ENCODE data around the gene SHC3.
A peak's percentile ranks its signal among the peaks of the same experiment; 100 is the strongest.

The SHC3 gene

DNA sequence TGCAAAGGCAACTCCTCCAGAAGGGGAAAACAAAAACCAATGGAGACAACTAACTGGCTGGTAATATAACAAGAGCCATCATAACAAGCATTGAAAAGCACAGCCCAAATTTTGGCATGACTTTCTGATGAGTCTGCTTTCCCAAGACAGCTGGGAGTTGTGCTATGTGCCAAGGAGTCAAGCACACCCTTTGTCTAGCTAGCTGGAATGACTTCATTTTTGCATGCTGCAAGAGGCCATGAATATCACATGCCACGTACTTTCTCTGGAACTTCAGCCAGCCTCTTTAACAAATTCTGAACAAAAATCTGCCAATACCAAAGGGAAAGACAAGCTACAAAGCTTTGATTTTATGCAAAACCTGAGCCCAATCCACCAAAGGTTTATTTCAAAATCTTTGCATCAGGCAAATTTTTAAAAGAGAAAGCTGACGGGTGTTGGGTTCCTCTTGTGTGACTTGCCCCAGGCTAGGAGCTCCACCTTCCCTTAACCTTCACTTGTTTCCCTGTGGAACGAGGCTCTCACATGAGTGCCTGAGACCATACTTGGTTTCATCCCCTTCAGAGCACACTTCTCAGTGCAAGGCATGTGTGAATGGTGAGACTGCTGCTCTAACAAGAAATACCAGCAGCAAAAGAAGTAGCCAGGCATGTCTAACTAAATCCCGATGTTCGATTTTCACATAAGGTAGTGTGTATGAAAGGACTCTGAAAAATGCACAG, 140.1 kb downstream of the SHC3 start:
- 100% methylated on average over 1 of the region's 5 CpGs for WGBS (ENCODE audit: insufficient coverage)
- ChIA-PET CTCF (no interaction called here), POLR2A (no interaction called here)
- no peak for DNase-seq
- H3K27me3 ChIP-seq (replicated peaks in 2 of 5; ENCODE audit: control insufficient read depth in 4 of 5, insufficient read depth in 5 of 5, low read length in 4 of 5): peaks cover 2 to 14% (median 2%) of the 10 kb centered on the region in 5 experiments
- H3K9me3 ChIP-seq (ENCODE audit: control extremely low read depth in 1 of 5, control insufficient read depth in 4 of 5, insufficient read depth in 2 of 5, low read depth in 1 of 5, low read length in 4 of 5): peaks cover 0 to 5% (median 0%) of the 10 kb centered on the region in 5 experiments
- H3K4me1 ChIP-seq (ENCODE audit: control extremely low read depth in 1 of 4, control insufficient read depth in 4 of 4, insufficient read depth in 4 of 4, low read length in 3 of 4): no peaks in the 10 kb centered on the region
- no peak overlapping the region for H3K4me3 ChIP-seq (ENCODE audit: control insufficient read depth in 1 of 7, extremely low read depth in 1 of 7, insufficient read depth in 4 of 7, low read depth in 2 of 7, low read length in 6 of 7)
- no peaks in the 10 kb centered on the region for H3K36me3 ChIP-seq (ENCODE audit: control insufficient read depth in 4 of 4, insufficient read depth in 4 of 4, low read length in 3 of 4)
- no peak overlapping the region for H3K27ac ChIP-seq (ENCODE audit: insufficient read depth in 1 of 2, low read depth in 1 of 2, low read length in 2 of 2, poor library complexity in 1 of 2, severe bottlenecking in 2 of 2)

DNA sequence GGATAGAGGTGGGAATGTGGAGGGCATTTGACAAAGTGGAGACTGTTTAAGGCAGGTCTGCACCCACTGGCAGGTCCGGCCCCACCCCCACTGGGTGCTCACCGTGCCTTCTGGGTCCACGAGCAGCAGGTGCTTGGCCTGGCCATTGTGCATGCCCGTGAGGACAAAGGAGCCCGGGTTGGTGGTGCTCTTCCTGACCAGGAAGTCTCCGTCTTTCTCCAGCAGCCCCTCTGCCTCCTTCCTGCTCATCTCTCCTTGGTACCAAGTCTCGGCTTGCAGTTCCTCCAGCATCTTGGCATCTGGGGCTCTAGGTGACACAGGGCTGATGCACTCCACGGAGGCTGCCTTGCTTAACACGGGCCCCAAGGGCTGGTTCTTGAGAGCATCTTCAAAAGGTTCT, 140.7 kb downstream of the SHC3 start:
- Histone ChIP-seq H3K4me1 (ENCODE audit: control extremely low read depth in 1 of 4, control insufficient read depth in 4 of 4, insufficient read depth in 4 of 4, low read length in 3 of 4) (no peaks in the 10 kb centered on the region), H3K27ac (ENCODE audit: insufficient read depth in 1 of 2, low read depth in 1 of 2, low read length in 2 of 2, poor library complexity in 1 of 2, severe bottlenecking in 2 of 2) (no peak overlapping the region), H3K9me3 (ENCODE audit: control extremely low read depth in 1 of 5, control insufficient read depth in 4 of 5, insufficient read depth in 2 of 5, low read depth in 1 of 5, low read length in 4 of 5) (peaks cover 0 to 7% (median 0%) of the 10 kb centered on the region in 5 experiments), H3K27me3 (replicated peaks in 2 of 5; ENCODE audit: control insufficient read depth in 4 of 5, insufficient read depth in 5 of 5, low read length in 4 of 5) (peaks cover 2 to 14% (median 2%) of the 10 kb centered on the region in 5 experiments), H3K36me3 (ENCODE audit: control insufficient read depth in 4 of 4, insufficient read depth in 4 of 4, low read length in 3 of 4) (no peaks in the 10 kb centered on the region), H3K4me3 (ENCODE audit: control insufficient read depth in 1 of 7, extremely low read depth in 1 of 7, insufficient read depth in 4 of 7, low read depth in 2 of 7, low read length in 6 of 7) (no peak overlapping the region)
- CTCF ChIA-PET: no interaction called here
- 97% methylated on average over 6 of the region's 9 CpGs for WGBS (ENCODE audit: insufficient coverage)
- no peak for DNase-seq
- POLR2A ChIA-PET: no interaction called here

DNA sequence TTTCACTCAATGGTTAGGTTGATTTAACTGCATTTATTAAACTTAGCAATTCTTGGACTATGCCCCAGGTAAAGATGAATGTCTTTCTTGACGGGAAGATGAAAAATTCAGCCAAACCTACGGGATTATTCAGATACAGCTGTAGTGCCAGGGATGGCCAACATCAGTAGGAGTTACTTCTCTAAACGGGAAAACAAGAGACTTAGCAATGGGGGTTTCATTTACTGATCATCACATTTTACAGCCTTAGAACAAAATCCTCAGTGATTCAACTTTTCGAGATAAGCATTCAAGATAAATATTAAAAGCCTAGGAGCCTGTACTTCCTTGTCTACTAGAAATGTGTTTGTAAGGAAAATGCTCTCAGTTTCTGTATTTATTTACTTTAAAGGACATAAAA, 141.3 kb downstream of the SHC3 start:
- H3K27me3 ChIP-seq (replicated peaks in 2 of 5; ENCODE audit: control insufficient read depth in 4 of 5, insufficient read depth in 5 of 5, low read length in 4 of 5): peaks cover 2 to 12% (median 2%) of the 10 kb centered on the region in 5 experiments
- CTCF ChIA-PET: no interaction called here
- H3K4me1 ChIP-seq (ENCODE audit: control extremely low read depth in 1 of 4, control insufficient read depth in 4 of 4, insufficient read depth in 4 of 4, low read length in 3 of 4): no peaks in the 10 kb centered on the region
- DNase-seq: no peak
- no peaks in the 10 kb centered on the region for H3K36me3 ChIP-seq (ENCODE audit: control insufficient read depth in 4 of 4, insufficient read depth in 4 of 4, low read length in 3 of 4)
- H3K27ac ChIP-seq (ENCODE audit: insufficient read depth in 1 of 2, low read depth in 1 of 2, low read length in 2 of 2, poor library complexity in 1 of 2, severe bottlenecking in 2 of 2): no peak overlapping the region
- POLR2A ChIA-PET: no interaction called here
- 94% methylated on average over 2 of the region's 4 CpGs for WGBS (ENCODE audit: insufficient coverage)
- peaks cover 0 to 7% (median 0%) of the 10 kb centered on the region in 5 experiments for H3K9me3 ChIP-seq (ENCODE audit: control extremely low read depth in 1 of 5, control insufficient read depth in 4 of 5, insufficient read depth in 2 of 5, low read depth in 1 of 5, low read length in 4 of 5)
- H3K4me3 ChIP-seq (ENCODE audit: control insufficient read depth in 1 of 7, extremely low read depth in 1 of 7, insufficient read depth in 4 of 7, low read depth in 2 of 7, low read length in 6 of 7): no peak overlapping the region

DNA sequence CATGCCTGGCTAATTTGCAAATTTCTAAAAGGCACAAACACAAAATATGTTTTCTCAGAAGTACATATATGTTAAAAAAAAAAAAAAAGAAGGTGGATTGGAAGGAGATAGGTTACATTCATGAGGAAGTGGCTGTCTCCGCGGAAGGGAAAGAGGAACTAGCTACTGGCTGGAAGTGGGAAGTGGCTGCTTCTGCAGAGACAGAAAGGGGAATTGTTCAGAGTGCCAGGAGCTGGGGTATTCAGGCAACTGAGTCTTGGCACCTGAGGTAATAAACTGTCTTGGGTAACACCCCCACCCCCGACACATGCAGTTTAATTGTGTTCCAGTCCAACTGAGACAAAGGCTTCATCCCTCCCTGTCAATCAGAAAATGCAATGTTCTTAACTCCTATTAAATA, 141.7 kb downstream of the SHC3 start:
- WGBS (ENCODE audit: insufficient coverage): 0% methylated on average over 3 of the region's 3 CpGs
- Histone ChIP-seq H3K36me3 (ENCODE audit: control insufficient read depth in 4 of 4, insufficient read depth in 4 of 4, low read length in 3 of 4) (no peaks in the 10 kb centered on the region), H3K9me3 (ENCODE audit: control extremely low read depth in 1 of 5, control insufficient read depth in 4 of 5, insufficient read depth in 2 of 5, low read depth in 1 of 5, low read length in 4 of 5) (peaks cover 0 to 7% (median 0%) of the 10 kb centered on the region in 5 experiments), H3K27me3 (replicated peaks in 2 of 5; ENCODE audit: control insufficient read depth in 4 of 5, insufficient read depth in 5 of 5, low read length in 4 of 5) (peaks cover 2 to 12% (median 2%) of the 10 kb centered on the region in 5 experiments), H3K4me3 (ENCODE audit: control insufficient read depth in 1 of 7, extremely low read depth in 1 of 7, insufficient read depth in 4 of 7, low read depth in 2 of 7, low read length in 6 of 7) (no peak overlapping the region), H3K4me1 (ENCODE audit: control extremely low read depth in 1 of 4, control insufficient read depth in 4 of 4, insufficient read depth in 4 of 4, low read length in 3 of 4) (no peaks in the 10 kb centered on the region), H3K27ac (ENCODE audit: insufficient read depth in 1 of 2, low read depth in 1 of 2, low read length in 2 of 2, poor library complexity in 1 of 2, severe bottlenecking in 2 of 2) (no peak overlapping the region)
- CTCF ChIA-PET: interaction anchor here (0.6 kb wide), 1 partner anchor 29 kb away, joined by 3 read pairs; no protein-coding TSS in a partner anchor
- DNase-seq: peak; percentile 4 to 31 (median 27)
- POLR2A ChIA-PET: no interaction called here

DNA sequence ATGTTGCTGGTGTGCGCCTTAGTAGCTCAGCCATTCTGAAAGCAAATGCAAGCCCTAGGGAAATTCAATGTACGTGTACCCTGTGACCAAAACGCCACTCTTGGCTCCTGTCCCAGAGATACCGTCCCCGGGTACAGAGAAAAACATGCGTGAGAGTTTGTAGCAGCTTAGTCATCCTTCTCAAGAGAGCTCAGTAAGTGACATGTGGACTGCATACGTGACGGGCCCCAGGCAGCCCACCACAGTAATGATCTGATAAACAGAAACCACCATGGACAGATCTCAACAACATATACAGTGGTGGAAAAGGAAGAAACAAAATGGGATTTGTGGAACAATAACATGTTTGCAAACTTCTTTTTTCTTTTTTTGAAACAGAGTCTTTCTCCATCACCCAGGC, 142.2 kb downstream of the SHC3 start:
- peaks cover 0 to 7% (median 0%) of the 10 kb centered on the region in 5 experiments for H3K9me3 ChIP-seq (ENCODE audit: control extremely low read depth in 1 of 5, control insufficient read depth in 4 of 5, insufficient read depth in 2 of 5, low read depth in 1 of 5, low read length in 4 of 5)
- H3K4me1 ChIP-seq (ENCODE audit: control extremely low read depth in 1 of 4, control insufficient read depth in 4 of 4, insufficient read depth in 4 of 4, low read length in 3 of 4): no peaks in the 10 kb centered on the region
- no peak overlapping the region for H3K27ac ChIP-seq (ENCODE audit: insufficient read depth in 1 of 2, low read depth in 1 of 2, low read length in 2 of 2, poor library complexity in 1 of 2, severe bottlenecking in 2 of 2)
- no peaks in the 10 kb centered on the region for H3K36me3 ChIP-seq (ENCODE audit: control insufficient read depth in 4 of 4, insufficient read depth in 4 of 4, low read length in 3 of 4)
- peak in 2 of 3 donors; percentile 2 to 5 for DNase-seq
- ChIA-PET CTCF (interaction anchor here (0.6 kb wide), 1 partner anchor 29 kb away, joined by 3 read pairs; no protein-coding TSS in a partner anchor), POLR2A (no interaction called here)
- peaks cover 2 to 12% (median 2%) of the 10 kb centered on the region in 5 experiments for H3K27me3 ChIP-seq (replicated peaks in 2 of 5; ENCODE audit: control insufficient read depth in 4 of 5, insufficient read depth in 5 of 5, low read length in 4 of 5)
- 84% methylated on average over 6 of the region's 8 CpGs for WGBS (ENCODE audit: insufficient coverage)
- no peak overlapping the region for H3K4me3 ChIP-seq (ENCODE audit: control insufficient read depth in 1 of 7, extremely low read depth in 1 of 7, insufficient read depth in 4 of 7, low read depth in 2 of 7, low read length in 6 of 7)

DNA sequence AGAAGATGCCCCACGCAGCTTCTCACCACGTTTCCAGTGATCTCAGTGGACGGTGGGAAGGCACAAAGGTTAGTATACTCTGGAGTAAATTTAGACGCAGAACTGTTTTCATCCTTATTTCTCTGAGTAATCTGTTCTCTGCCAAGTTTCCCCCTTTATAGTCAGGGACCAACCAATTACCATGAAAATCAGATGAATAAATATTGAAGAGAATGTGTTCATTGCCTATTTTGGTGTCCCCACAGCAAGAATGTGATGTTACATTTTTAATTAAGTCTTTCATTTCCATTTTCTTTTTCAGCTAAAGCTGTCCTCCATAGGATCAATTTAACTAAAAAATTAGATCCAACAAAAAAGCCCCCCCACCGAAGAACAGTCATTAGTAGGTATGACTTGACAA, 146.0 kb downstream of the SHC3 start:
- H3K4me3 ChIP-seq (ENCODE audit: control insufficient read depth in 1 of 7, extremely low read depth in 1 of 7, insufficient read depth in 4 of 7, low read depth in 2 of 7, low read length in 6 of 7): no peak overlapping the region
- peaks cover 0 to 9% (median 2%) of the 10 kb centered on the region in 5 experiments for H3K27me3 ChIP-seq (replicated peaks in 2 of 5; ENCODE audit: control insufficient read depth in 4 of 5, insufficient read depth in 5 of 5, low read length in 4 of 5)
- POLR2A ChIA-PET: no interaction called here
- no peak for DNase-seq
- no peaks in the 10 kb centered on the region for H3K36me3 ChIP-seq (ENCODE audit: control insufficient read depth in 4 of 4, insufficient read depth in 4 of 4, low read length in 3 of 4)
- H3K4me1 ChIP-seq (ENCODE audit: control extremely low read depth in 1 of 4, control insufficient read depth in 4 of 4, insufficient read depth in 4 of 4, low read length in 3 of 4): no peaks in the 10 kb centered on the region
- peaks cover 0 to 20% (median 2%) of the 10 kb centered on the region in 5 experiments for H3K9me3 ChIP-seq (ENCODE audit: control extremely low read depth in 1 of 5, control insufficient read depth in 4 of 5, insufficient read depth in 2 of 5, low read depth in 1 of 5, low read length in 4 of 5)
- WGBS (ENCODE audit: insufficient coverage): 100% methylated on average over 1 of the region's 5 CpGs
- no peak overlapping the region for H3K27ac ChIP-seq (ENCODE audit: insufficient read depth in 1 of 2, low read depth in 1 of 2, low read length in 2 of 2, poor library complexity in 1 of 2, severe bottlenecking in 2 of 2)
- CTCF ChIA-PET: no interaction called here

DNA sequence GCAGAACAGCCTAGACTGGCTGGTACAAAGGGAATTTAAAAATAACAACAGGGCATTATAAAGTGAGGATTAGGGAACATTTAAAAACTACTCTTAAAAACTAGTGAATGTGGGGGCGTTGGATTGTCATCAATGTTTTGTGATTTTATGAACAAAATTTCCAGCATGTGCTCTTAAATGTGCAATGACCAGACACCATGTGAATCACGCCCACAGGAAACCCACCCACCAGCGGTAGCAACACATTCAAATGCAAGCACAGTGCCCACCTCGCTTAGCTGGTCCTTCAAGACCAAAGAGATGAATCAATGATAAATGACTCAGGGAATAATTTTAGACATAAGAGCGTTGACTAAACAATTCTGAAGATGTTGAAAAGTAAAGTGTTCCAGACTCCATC, 146.4 kb downstream of the SHC3 start:
- no peaks in the 10 kb centered on the region for H3K36me3 ChIP-seq (ENCODE audit: control insufficient read depth in 4 of 4, insufficient read depth in 4 of 4, low read length in 3 of 4)
- no peak for DNase-seq
- ChIA-PET CTCF (no interaction called here), POLR2A (no interaction called here)
- peaks cover 0 to 9% (median 2%) of the 10 kb centered on the region in 5 experiments for H3K27me3 ChIP-seq (replicated peaks in 2 of 5; ENCODE audit: control insufficient read depth in 4 of 5, insufficient read depth in 5 of 5, low read length in 4 of 5)
- 100% methylated on average over 1 of the region's 5 CpGs for WGBS (ENCODE audit: insufficient coverage)
- no peak overlapping the region for H3K27ac ChIP-seq (ENCODE audit: insufficient read depth in 1 of 2, low read depth in 1 of 2, low read length in 2 of 2, poor library complexity in 1 of 2, severe bottlenecking in 2 of 2)
- H3K4me3 ChIP-seq (ENCODE audit: control insufficient read depth in 1 of 7, extremely low read depth in 1 of 7, insufficient read depth in 4 of 7, low read depth in 2 of 7, low read length in 6 of 7): no peak overlapping the region
- H3K9me3 ChIP-seq (ENCODE audit: control extremely low read depth in 1 of 5, control insufficient read depth in 4 of 5, insufficient read depth in 2 of 5, low read depth in 1 of 5, low read length in 4 of 5): peaks cover 0 to 20% (median 2%) of the 10 kb centered on the region in 5 experiments
- H3K4me1 ChIP-seq (ENCODE audit: control extremely low read depth in 1 of 4, control insufficient read depth in 4 of 4, insufficient read depth in 4 of 4, low read length in 3 of 4): no peaks in the 10 kb centered on the region

Measured in common myeloid progenitor, CD34-positive (primary cell).